K562 (cell line): ENCODE measurements around the gene STXBP6. TPM values are rescaled to one million over a fixed set of nuclear protein-coding genes. Genes with fewer than 3 reads are reported as not detected.

Experiments used
- U2AF1 ChIP-seq: fragments of 200-400 bp; formaldehyde crosslinking; optimal IDR thresholded peaks from 2 replicates; pipeline ENCODE3; 2017; ENCODE audit warnings: mild to moderate bottlenecking, low read depth, low read length, moderate library complexity
- ZNF436 ChIP-seq: fragments of 250-450, 450-650 bp; sonication (Bioruptor Pico); formaldehyde crosslinking; IDR thresholded peaks from 2 replicates; pipeline ENCODE4 v1.7.0; 2020; ENCODE audit warnings: mild to moderate bottlenecking
- polyA plus RNA-seq, 8 experiments: library from polyadenylated mRNA; depleted of rRNA in 4 of 8; stranded (reverse) in 5 of 8; unstranded in 3 of 8; fragments of >200 nt; fragmentation: Nextera tagmentation in 2 of 8; fragmentation: Illumina TruSeq in 1 of 8; extraction: Ambion mirVana in 2 of 8; extraction: Trizol in 1 of 8; gene quantifications; 2 replicates each; pipeline versions ENCODE4 v1.2.1 to v1.2.3, GENCODE V29; 2011 to 2014; ENCODE audit warnings: inconsistent platforms in 1 of 8, missing spikeins in 1 of 8
- total RNA-seq, 7 experiments: library from RNA; depleted of rRNA in 6 of 7; stranded (reverse); fragments of >200 nt in 6 of 7; fragmentation: Illumina TruSeq in 2 of 7; extraction: Trizol in 2 of 7; gene quantifications; 2 replicates each; pipeline versions ENCODE4 v1.2.1 to v1.2.3, GENCODE V29; 2011 to 2021; ENCODE audit warnings: low replicate concordance in 1 of 7
- TF ChIP-seq, protein P1 (sequence below), 2 experiments: fragments of 450-650 bp; formaldehyde crosslinking in 1 of 2; IDR thresholded peaks; 2 replicates each; pipeline versions ENCODE4 v1.4.0 to v1.6.1; 2014 to 2020; ENCODE audit warnings: mild to moderate bottlenecking in 2 of 2, borderline replicate concordance in 1 of 2, low read depth in 1 of 2
- TF ChIP-seq, protein P2 (sequence below): fragments of 450-650 bp; IDR thresholded peaks from 2 replicates; pipeline ENCODE4 v1.7.0; 2016; ENCODE audit warnings: borderline replicate concordance

The STXBP6 gene
- total and polyA plus RNA-seq, 9 of the 15 experiments (the other 6 are each of a cell fraction or from before 2014, with no cell fraction given) = 0.27 to 0.89 (median 0.59) TPM

GRCh38 chr14:25042362-25043299 is 7.3 kb downstream of the STXBP6 start (continued):
- TF ChIP-seq, protein P1, sequence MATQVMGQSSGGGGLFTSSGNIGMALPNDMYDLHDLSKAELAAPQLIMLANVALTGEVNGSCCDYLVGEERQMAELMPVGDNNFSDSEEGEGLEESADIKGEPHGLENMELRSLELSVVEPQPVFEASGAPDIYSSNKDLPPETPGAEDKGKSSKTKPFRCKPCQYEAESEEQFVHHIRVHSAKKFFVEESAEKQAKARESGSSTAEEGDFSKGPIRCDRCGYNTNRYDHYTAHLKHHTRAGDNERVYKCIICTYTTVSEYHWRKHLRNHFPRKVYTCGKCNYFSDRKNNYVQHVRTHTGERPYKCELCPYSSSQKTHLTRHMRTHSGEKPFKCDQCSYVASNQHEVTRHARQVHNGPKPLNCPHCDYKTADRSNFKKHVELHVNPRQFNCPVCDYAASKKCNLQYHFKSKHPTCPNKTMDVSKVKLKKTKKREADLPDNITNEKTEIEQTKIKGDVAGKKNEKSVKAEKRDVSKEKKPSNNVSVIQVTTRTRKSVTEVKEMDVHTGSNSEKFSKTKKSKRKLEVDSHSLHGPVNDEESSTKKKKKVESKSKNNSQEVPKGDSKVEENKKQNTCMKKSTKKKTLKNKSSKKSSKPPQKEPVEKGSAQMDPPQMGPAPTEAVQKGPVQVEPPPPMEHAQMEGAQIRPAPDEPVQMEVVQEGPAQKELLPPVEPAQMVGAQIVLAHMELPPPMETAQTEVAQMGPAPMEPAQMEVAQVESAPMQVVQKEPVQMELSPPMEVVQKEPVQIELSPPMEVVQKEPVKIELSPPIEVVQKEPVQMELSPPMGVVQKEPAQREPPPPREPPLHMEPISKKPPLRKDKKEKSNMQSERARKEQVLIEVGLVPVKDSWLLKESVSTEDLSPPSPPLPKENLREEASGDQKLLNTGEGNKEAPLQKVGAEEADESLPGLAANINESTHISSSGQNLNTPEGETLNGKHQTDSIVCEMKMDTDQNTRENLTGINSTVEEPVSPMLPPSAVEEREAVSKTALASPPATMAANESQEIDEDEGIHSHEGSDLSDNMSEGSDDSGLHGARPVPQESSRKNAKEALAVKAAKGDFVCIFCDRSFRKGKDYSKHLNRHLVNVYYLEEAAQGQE (IDR thresholded peaks at IDR 0.05; ENCODE audit: borderline replicate concordance) = peak; percentile 71
- TF ChIP-seq, protein P1 (CRISPR knock-in tag; IDR thresholded peaks at IDR 0.05; ENCODE audit: low read depth) = no peak
- TF ChIP-seq U2AF1 (no peak), ZNF436 (no peak)
- TF ChIP-seq, protein P2, sequence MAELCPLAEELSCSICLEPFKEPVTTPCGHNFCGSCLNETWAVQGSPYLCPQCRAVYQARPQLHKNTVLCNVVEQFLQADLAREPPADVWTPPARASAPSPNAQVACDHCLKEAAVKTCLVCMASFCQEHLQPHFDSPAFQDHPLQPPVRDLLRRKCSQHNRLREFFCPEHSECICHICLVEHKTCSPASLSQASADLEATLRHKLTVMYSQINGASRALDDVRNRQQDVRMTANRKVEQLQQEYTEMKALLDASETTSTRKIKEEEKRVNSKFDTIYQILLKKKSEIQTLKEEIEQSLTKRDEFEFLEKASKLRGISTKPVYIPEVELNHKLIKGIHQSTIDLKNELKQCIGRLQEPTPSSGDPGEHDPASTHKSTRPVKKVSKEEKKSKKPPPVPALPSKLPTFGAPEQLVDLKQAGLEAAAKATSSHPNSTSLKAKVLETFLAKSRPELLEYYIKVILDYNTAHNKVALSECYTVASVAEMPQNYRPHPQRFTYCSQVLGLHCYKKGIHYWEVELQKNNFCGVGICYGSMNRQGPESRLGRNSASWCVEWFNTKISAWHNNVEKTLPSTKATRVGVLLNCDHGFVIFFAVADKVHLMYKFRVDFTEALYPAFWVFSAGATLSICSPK = no peak
